Measurements from ENCODE around the gene APOL3.

GRCh38 chr22:36136988-36137387, 23.6 kb downstream of the APOL3 start:
- no peak for TF ChIP-seq CTCF (conservative IDR thresholded peaks at IDR 0.05; ENCODE audit: low read depth, low read length)
- TF ChIP-seq EZH2 (IDR thresholded peaks at IDR 0.05; ENCODE audit: borderline replicate concordance, low read depth, low read length, poor library complexity, severe bottlenecking), result no peak
